Neural cell (in vitro differentiated cells): Measurements from ENCODE around the gene MOCOS. TPM values are rescaled to one million over a fixed set of nuclear protein-coding genes. Genes with fewer than 3 reads are reported as not detected.

Source experiments
- H2AFZ ChIP-seq: fragments of 200-600, 300-800 bp; sonication (generic), shearing (Covaris generic); 2 replicates; pipeline ENCODE4 v1.6.0; 2014; ENCODE audit warnings: low read depth, mild to moderate bottlenecking, antibody characterized with exemption, low read length, moderate library complexity
- H3F3A ChIP-seq: fragments of 200-600 bp; shearing (Covaris generic); 2 replicates; pipeline ENCODE4 v1.6.1; 2016; ENCODE audit warnings: mild to moderate bottlenecking, moderate library complexity, mixed read lengths, antibody characterized with exemption, low read length; ENCODE audit not compliant: insufficient read depth, poor library complexity, severe bottlenecking
- H3K27ac ChIP-seq: fragments of 200-600, 300-800 bp; sonication (generic), shearing (Covaris generic); 2 replicates; pipeline ENCODE4 v1.5.1; 2014; ENCODE audit warnings: mild to moderate bottlenecking, low read length, moderate library complexity
- H3K27me3 ChIP-seq: fragments of 300-800, 200-600 bp; sonication (generic), shearing (Covaris generic); 2 replicates; pipeline ENCODE4 v1.6.0; 2014; ENCODE audit warnings: mild to moderate bottlenecking, low read depth, low read length, moderate library complexity; ENCODE audit not compliant: insufficient read depth
- H3K36me3 ChIP-seq: fragments of 300-800, 200-600 bp; sonication (generic), shearing (Covaris generic); 2 replicates; pipeline ENCODE4 v1.5.1; 2014; ENCODE audit warnings: mild to moderate bottlenecking, antibody characterized with exemption, low read length, moderate library complexity; ENCODE audit not compliant: insufficient read depth
- H3K4me2 ChIP-seq: fragments of 300-800, 200-600 bp; sonication (generic), shearing (Covaris generic); 2 replicates; pipeline ENCODE4 v1.6.0; 2014; ENCODE audit warnings: mild to moderate bottlenecking, low read length
- H3K4me3 ChIP-seq: fragments of 300-800, 200-600 bp; sonication (generic), shearing (Covaris generic); 2 replicates; pipeline ENCODE4 v1.5.1; 2014; ENCODE audit warnings: mild to moderate bottlenecking, low read length, moderate library complexity
- H3K79me2 ChIP-seq: fragments of 200-600 bp; shearing (Covaris generic); replicated peaks from 2 replicates; pipeline ENCODE4 v1.6.0; 2014; ENCODE audit warnings: mild to moderate bottlenecking, low read length, moderate library complexity; ENCODE audit not compliant: insufficient read depth
- H3K9ac ChIP-seq: fragments of 300-800, 200-600 bp; sonication (generic), shearing (Covaris generic); 2 replicates; pipeline ENCODE4 v1.6.1; 2016; ENCODE audit warnings: mild to moderate bottlenecking, low read length, mixed read lengths
- H3K9me2 ChIP-seq: fragments of 200-600 bp; shearing (Covaris generic); 2 replicates; pipeline ENCODE4 v1.6.1; 2016; ENCODE audit warnings: mild to moderate bottlenecking, low read length, mixed read lengths; ENCODE audit not compliant: insufficient read depth
- H3K9me3 ChIP-seq: fragments of 200-600, 300-800 bp; sonication (generic), shearing (Covaris generic); 2 replicates; pipeline ENCODE4 v1.6.1; 2016; ENCODE audit warnings: mild to moderate bottlenecking, mixed run types, low read length, moderate library complexity, mixed read lengths
- H4K20me1 ChIP-seq: fragments of 200-600 bp; shearing (Covaris generic); 2 replicates; pipeline ENCODE4 v1.6.1; 2016; ENCODE audit warnings: mild to moderate bottlenecking, mixed run types; ENCODE audit not compliant: insufficient read depth
- CTCF ChIP-seq: fragments of 450-650 bp; IDR thresholded peaks from 2 replicates; pipeline ENCODE4 v1.5.1; 2014; ENCODE audit warnings: antibody characterized with exemption, mild to moderate bottlenecking, moderate library complexity; ENCODE audit not compliant: poor library complexity, severe bottlenecking
- EP300 ChIP-seq: fragments of 450-650 bp; conservative IDR thresholded peaks from 2 replicates; pipeline ENCODE4 v1.6.1; 2014; ENCODE audit warnings: antibody characterized with exemption, mild to moderate bottlenecking, moderate library complexity; ENCODE audit not compliant: poor library complexity, severe bottlenecking
- EZH2 ChIP-seq: fragments of 200-600, 300-800 bp; shearing (Covaris generic), sonication (generic); IDR thresholded peaks from 2 replicates; pipeline ENCODE4 v1.6.1; 2014; ENCODE audit warnings: antibody characterized with exemption, low read length, borderline replicate concordance, mild to moderate bottlenecking; ENCODE audit not compliant: insufficient read depth, poor library complexity, severe bottlenecking
- MXI1 ChIP-seq: fragments of 450-650 bp; conservative IDR thresholded peaks from 2 replicates; pipeline ENCODE4 v1.6.1; 2014; ENCODE audit warnings: antibody characterized with exemption, mild to moderate bottlenecking; ENCODE audit not compliant: poor library complexity, severe bottlenecking
- POLR2AphosphoS5 ChIP-seq: IDR thresholded peaks from 2 replicates; pipeline ENCODE4 v1.6.1; 2012
- RAD21 ChIP-seq: fragments of 450-650 bp; conservative IDR thresholded peaks from 2 replicates; pipeline ENCODE4 v1.6.1; 2014; ENCODE audit warnings: antibody characterized with exemption, mild to moderate bottlenecking, moderate library complexity
- REST ChIP-seq: IDR thresholded peaks from 2 replicates; pipeline ENCODE4 v1.6.1; 2012; ENCODE audit warnings: borderline replicate concordance
- SMC3 ChIP-seq: fragments of 450-650 bp; conservative IDR thresholded peaks from 2 replicates; pipeline ENCODE4 v1.6.1; 2014; ENCODE audit warnings: antibody characterized with exemption, mild to moderate bottlenecking, moderate library complexity; ENCODE audit not compliant: poor library complexity
- TAF1 ChIP-seq: IDR thresholded peaks from 2 replicates; pipeline ENCODE4 v1.6.1; 2012; ENCODE audit warnings: low read depth
- polyA plus RNA-seq: library from polyadenylated mRNA; depleted of rRNA; stranded (reverse); fragments of >200 nt; gene quantifications from 2 replicates; pipeline ENCODE4 v1.2.3, GENCODE V29; 2014

Gene MOCOS
- polyA plus RNA-seq, 1 donor from 2014 or later = not detected

- Histone ChIP-seq H3K9me3 (no peaks in the 10 kb centered on the region), H3F3A (no peaks in the 10 kb centered on the region), H2AFZ (peak overlapping the region; percentile 40), H3K27ac (peak overlapping the region; percentile 73), H3K36me3 (no peaks in the 10 kb centered on the region), H3K79me2 (peaks cover 31% of the 10 kb centered on the region), H3K27me3 (no peaks in the 10 kb centered on the region), H3K4me2 (peak overlapping the region; percentile 35), H4K20me1 (no peaks in the 10 kb centered on the region), H3K9me2 (no peaks in the 10 kb centered on the region), H3K9ac (peak overlapping the region; percentile 87), H3K4me3 (peak overlapping the region; percentile 90)
- TF ChIP-seq RAD21 (peak; percentile 74), EZH2 (no peak), REST (peak; percentile 15), CTCF (peak; percentile 84), SMC3 (peak; percentile 78), MXI1 (peak; percentile 31), POLR2AphosphoS5 (peak; percentile 87), EP300 (no peak), TAF1 (no peak)
These were observed 109.5 kb downstream of the MOCOS start for GRCh38 chr18:36296650-36297416.

- H2AFZ ChIP-seq = peak within 1 kb of the TSS; percentile 45
- peak within 1 kb of the TSS; percentile 35 for H3K4me2 ChIP-seq
- H3K9me2 ChIP-seq = no peaks in the 10 kb centered on the region
- H3K79me2 ChIP-seq = peaks cover 37% of the 10 kb centered on the region
- H3K9me3 ChIP-seq = no peaks in the 10 kb centered on the region
- H3K9ac ChIP-seq = peak within 1 kb of the TSS; percentile 87
- H3K36me3 ChIP-seq = no peaks in the 10 kb centered on the region
- H3F3A ChIP-seq = no peaks in the 10 kb centered on the region
- H3K27me3 ChIP-seq = no peaks in the 10 kb centered on the region
- TF ChIP-seq POLR2AphosphoS5 (no peak), SMC3 (peak; percentile 15), MXI1 (peak; percentile 23)
- no peaks in the 10 kb centered on the region for H4K20me1 ChIP-seq
- H3K27ac ChIP-seq = peak within 1 kb of the TSS; percentile 73
- H3K4me3 ChIP-seq = peak within 1 kb of the TSS; percentile 90
These were observed 110.3 kb downstream of the MOCOS start, which contains the start of gene FHOD3 for GRCh38 chr18:36297417-36298125. Gene FHOD3 (plus strand): TSS chr18:36297713. CDS start chr18:36297836, 123 bp downstream.
